GM18520 (cell line): ENCODE measurements around the gene RASL10A.

Experiments used
- ATAC-seq: cut with Tn5 transposase; IDR thresholded peaks from one replicate; pipeline ENCODE4 v1.9.1; 2021; ENCODE audit not compliant: unreplicated experiment

RASL10A gene

DNA sequence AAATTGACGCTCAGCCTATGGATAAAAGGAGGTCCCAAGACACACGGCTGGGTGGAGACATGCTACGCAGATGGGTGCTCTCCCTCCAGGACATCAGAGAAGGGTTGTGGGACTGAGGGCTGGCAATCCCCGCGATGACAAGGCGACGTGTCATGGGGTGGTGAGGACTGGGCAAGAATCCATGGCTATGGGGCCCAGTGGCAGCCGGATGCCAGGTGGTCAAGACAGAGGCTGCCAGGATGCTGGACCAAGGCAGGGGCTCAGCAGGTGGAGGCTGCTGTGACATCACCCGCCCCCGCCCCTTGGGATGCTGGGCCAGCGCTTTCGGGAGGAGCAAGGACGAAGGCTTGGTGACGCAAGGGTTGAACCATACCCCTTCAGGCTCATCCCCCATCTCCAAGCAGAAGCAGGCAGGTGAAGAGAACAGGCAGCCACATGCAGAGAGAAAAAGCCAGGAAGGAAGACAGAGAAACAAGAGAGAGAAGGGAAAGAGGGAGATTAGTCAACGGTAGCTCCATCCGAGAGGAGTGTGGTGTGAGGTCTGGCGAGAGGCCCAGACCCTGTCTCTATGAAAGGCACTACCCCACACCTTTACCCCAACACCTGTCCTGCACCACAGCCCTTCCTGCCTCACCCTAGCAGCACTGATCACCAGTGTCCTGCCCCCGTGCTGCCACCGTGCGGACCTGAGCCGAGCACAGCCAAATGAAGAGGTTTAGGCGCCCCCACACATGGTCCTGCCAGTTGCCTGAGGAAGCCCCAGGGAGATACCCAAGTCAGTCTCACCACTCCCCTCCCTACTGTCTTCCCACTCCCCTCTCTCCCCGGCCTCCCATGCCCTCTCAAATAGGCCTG lies 24.1 kb upstream of the RASL10A start:
- no peak for ATAC-seq

GRCh38 chr22:29338398-29338797 lies 22.9 kb upstream of the RASL10A start:
- ATAC-seq, result no peak

- no peak for ATAC-seq
Observed at GRCh38 chr22:29337631-29338284, 22.3 kb upstream of the RASL10A start.

GRCh38 chr22:29336751-29337490 lies 21.4 kb upstream of the RASL10A start:
- no peak for ATAC-seq

DNA sequence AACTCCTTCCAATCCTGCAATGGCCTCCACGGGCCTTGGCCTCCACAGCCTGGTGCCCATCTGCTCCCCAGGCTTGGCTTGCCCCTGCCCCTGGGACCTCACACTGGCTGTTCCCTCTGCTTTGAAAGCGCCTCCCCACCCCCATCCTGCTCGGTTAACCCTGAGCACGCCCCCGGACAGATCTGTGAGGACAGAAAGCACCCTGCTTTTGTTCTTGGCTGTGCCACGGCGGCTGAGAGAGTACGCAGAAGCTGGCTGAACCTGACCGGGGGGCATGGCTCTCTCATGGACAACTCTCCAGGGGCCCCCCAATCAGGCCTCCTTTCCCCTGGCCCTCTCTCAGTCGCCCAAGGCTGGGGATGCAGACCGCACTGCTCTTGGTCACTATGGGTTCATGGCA lies 20.2 kb upstream of the RASL10A start:
- no peak for ATAC-seq

GRCh38 chr22:29334696-29335344 lies 19.3 kb upstream of the RASL10A start:
- ATAC-seq, result no peak

- ATAC-seq, result no peak
Observed at GRCh38 chr22:29334148-29334547, 18.7 kb upstream of the RASL10A start.

GRCh38 chr22:29332886-29333496 lies 17.5 kb upstream of the RASL10A start:
- ATAC-seq, result no peak

GRCh38 chr22:29331658-29332300 lies 16.3 kb upstream of the RASL10A start:
- ATAC-seq, result no peak

DNA sequence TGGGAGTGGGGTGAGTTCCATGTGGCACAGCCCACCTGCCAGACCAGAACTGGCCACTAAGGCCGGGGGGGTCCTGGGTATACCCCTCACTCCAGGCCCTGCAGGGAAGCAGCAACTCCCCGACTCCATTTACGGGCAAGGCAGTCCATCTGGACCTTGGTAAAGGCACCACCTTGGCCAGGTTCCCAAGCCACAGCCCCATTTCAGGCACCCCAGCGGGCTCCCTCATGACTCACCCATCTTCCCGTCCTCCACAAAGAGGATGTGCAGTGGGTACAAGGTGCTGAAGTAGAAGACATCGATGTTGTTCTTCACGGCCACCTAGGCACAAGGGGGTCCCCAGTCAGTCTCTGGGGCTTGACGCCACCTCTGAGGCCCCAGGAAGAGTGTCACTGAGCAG lies 15.7 kb upstream of the RASL10A start:
- no peak for ATAC-seq

DNA sequence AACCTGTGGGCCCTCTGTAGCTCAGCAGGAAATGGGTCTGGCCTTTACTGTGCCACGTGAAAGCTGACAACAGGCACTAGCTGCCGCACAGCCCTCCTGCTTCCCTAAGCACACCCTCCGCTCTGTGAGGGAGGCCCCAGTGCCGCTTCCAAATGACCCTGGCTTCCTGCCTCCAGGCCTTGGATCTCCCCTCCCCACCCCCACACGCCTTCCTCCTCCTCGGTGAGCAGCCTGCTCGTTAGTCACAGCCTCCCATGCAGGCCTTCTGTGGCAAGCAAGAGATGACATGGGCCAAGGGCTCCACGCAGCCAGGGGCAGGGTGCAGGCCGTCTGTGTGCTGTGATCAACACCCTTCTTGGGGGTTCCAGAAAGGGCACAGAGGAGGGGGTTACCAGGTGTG lies 15.3 kb upstream of the RASL10A start:
- no peak for ATAC-seq

- no peak for ATAC-seq
Observed at GRCh38 chr22:29330291-29330690, 14.8 kb upstream of the RASL10A start.

DNA sequence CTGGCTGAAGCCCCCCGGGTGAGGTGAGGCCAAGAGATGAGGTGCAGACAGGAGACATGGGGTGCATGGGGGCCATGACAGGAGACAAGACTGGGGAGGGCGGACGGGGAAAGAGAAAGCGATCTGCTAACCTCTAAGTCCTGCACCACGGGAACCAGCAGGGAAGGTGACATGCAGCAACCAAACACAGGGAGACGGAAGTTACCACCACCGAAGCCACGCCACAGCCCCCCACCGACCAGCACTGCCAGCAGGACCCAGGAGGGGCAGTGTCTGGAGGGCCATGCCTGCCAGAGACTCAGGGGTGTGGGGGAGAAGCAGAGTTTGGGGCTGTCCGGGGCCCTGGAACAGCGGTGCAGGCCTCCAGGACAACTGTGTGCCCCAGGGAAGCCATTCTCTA lies 14.1 kb upstream of the RASL10A start:
- no peak for ATAC-seq

DNA sequence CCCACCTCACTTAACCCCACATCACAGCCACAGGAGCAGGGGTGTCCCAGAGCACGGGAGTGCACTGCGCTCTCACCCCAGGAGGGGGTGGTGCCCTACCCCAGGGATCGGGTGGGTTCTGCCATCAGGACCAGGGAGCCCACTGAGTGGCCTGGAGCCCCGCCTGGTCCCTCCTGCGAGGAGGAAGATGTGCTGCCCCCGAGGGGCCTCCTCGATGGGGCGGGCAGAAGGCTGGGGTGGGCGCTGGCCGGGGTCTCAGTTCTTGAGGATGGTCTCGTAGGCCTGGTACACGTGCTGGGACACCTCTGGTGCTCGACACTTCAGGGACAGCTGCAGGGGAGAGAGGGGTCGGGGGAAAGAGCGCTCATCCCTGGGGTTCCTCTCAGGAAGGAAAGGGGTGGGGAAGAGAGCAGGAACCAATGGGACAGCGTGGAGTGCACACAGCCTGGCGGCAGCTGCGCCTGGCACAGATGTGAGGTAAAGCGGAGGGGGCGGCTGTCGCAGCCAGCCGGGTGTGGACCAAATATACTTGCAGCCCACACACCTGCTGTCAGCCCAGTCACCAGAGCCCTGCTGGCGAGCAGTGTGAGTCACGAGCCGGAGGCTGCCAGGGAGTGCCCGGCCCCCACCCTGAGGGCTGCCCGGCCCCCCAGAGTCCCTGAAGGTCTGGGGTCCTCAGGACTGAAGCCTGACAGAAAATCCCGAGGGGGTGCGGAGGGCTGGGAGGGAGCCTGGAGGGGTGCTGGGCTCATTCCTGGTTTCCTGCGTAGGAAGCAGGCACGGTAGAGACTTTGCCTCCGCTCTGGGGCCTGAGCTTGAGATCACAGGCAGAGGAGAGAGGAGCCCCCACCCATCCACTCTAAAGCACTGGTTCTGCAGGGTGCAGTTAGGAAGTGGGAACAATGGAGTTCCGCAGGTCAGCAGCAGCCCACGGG lies 13.3 kb upstream of the RASL10A start:
- no peak for ATAC-seq

DNA sequence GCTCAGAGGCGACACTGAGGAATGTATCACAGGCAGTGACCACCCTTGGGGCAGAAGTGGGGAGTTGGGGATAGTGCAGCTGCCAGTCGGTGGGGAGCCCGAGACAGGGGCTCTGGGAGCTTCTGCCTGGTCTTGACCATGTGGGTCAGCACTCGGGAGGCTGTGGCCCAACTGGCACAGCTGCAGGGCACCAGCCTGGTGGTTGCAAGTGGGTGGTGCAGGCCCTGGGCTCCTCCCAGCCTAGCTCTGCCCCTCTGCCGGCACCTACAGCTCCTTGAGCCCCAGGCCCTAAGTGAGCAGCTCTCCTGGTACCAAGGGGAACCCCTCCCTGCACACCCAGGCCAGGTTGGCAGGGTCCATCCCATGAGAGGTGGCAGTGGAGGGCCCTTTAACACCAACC lies 12.6 kb upstream of the RASL10A start:
- ATAC-seq, result no peak

DNA sequence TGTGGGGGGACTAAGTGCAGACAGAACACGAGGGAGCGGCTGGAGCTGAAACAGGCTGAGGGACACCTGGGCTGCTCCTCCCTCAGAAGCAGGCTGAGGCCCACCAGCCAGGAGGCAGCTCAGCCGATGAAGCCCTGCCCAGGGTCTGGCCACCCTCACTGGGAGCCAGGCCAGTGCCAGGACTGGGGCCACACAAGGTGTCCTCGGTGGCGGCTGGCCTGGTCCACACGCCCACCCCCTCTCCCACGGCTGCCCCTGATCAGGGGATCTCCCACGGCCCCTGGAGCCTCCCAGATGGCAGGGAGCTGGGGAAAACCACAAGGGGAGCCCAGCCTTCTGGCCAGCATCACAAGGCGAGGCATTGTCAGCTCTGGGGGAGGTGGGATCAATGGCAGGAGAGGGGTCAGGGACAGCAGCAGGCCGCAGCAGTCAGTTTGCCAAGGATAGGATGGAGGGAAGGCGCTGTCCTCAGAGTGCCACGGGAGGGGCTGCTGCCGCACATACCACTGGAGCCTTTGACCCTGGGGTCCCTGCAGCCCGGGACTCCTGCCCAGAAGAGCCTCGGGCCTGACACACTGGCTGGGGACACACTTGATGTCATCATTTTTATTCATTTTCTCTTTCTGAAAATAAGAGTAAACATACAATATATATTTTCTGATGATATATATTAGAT lies 11.7 kb upstream of the RASL10A start:
- no peak for ATAC-seq

DNA sequence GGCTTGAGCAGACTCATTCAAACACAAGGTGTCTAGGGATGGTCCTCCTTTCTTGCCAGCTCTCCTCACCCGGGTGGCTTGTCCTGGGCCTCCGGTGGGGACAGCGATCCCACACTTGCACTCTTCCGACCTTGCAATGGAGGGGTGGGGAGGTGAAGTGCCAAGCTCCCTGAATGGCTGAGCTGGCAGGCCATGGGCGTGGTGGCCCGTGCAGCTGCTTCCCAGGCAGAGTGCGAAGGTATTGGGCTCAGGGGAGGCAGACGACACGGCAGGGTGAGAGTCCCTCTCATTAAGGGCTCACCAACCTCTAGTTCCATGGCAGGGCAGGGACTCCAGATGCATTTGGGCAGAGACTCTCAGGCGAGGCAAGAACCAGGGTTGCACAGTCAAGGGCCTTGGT lies 11.0 kb upstream of the RASL10A start:
- ATAC-seq, result no peak

DNA sequence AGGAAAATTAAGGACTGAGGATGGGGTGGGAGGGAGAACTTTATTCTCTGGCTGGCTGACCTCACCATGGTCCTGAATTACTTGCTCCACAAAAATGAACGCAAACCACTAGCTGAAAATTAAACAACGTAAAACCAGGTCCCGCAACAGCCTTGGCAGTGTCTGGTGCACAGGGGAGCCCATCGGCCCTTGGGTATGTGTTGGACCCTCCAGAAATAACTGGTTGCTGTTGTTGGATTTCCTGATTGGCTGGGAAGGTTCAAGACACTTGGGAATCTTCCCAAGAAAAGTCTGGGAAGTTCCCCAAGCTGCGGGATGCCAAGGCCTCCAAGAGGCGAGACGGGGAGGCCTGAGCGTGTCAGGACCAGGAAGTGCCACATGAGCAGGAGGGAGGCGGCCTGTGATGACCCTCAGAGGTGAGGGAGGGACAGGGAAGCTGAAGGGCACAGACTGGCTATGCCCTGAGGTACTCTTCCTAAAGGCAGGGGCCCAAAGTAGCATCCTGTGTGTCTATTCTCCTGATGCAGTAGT lies 10.4 kb upstream of the RASL10A start:
- no peak for ATAC-seq

DNA sequence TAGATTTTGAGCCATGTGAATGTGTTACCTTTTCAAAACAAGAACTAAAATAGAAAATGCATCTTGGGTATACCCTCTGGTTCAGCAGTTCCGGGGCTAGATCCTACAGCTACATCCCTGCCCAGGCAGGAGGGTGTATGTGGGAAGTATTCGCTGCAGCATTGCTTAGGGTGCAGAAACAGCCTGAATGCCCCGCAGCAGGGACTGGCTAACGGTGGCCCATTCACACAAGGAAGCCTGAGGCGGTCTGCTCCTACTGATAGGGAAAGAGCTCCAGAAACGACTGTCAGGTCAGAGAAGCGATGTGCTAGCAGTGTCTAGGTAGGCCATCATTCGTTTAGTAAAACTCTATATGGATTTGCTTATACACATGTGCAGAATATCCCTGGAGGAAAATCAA lies 9.9 kb upstream of the RASL10A start:
- ATAC-seq, result no peak
